Peyer's patch (tissue), 4 donors: Measurements from ENCODE around the gene CCDC144A.
"Not testable (repeated sequence)": the region's sequence is repeated elsewhere in the genome, so short reads cannot be mapped to it uniquely, and the experiment has no call there.

ENCODE experiments used
- POLR2A ChIP-seq, 2 donors: fragments of 450-650 bp; IDR thresholded peaks; one replicate each; pipeline ENCODE4 v1.5.1; 2017; ENCODE audit warnings: antibody characterized with exemption in 2 of 2, mild to moderate bottlenecking in 2 of 2, moderate library complexity in 2 of 2
- TF ChIP-seq, protein P1 (sequence below), 6 experiments: fragments of 450-650 bp in 4 of 6; fragments of 200-600 bp in 2 of 6; sonication (generic) in 1 of 6; IDR thresholded peaks; one replicate each; pipeline ENCODE4 v1.5.1; 2017 to 2019; ENCODE audit warnings: antibody characterized with exemption in 6 of 6, mild to moderate bottlenecking in 3 of 6, moderate library complexity in 1 of 6

DNA sequence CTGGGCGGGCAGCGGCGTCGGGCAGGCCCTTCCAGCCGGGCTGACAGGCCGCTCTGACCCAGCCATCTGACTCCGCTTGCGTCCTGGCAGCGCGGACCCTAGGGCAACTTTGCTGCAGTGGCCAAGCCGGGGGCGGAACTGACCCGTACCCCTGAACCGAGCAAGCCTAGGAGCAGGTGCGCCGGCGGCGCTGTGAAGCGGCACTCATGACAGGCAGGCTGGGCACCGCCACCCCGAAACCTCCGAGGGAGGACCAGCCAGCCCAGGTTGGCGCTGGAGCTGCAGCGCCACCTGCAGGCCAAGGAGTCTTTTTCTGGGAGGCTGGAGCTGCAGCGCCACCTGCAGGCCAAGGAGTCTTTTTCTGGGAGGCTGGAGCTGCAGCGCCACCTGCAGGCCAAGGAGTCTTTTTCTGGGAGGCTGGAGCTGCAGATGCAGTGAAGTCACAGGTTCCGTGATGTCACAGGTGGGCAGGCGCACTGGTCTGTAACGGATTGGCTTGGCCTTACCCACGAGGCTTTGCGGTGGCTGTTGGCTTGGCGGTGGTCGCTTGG lies at the start of gene CCDC144A:
- TF ChIP-seq, protein P1, sequence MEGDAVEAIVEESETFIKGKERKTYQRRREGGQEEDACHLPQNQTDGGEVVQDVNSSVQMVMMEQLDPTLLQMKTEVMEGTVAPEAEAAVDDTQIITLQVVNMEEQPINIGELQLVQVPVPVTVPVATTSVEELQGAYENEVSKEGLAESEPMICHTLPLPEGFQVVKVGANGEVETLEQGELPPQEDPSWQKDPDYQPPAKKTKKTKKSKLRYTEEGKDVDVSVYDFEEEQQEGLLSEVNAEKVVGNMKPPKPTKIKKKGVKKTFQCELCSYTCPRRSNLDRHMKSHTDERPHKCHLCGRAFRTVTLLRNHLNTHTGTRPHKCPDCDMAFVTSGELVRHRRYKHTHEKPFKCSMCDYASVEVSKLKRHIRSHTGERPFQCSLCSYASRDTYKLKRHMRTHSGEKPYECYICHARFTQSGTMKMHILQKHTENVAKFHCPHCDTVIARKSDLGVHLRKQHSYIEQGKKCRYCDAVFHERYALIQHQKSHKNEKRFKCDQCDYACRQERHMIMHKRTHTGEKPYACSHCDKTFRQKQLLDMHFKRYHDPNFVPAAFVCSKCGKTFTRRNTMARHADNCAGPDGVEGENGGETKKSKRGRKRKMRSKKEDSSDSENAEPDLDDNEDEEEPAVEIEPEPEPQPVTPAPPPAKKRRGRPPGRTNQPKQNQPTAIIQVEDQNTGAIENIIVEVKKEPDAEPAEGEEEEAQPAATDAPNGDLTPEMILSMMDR (IDR thresholded peaks at IDR 0.05) = peak in 5 of 6 experiments; percentile 5 to 73 (median 50)
- not testable (repeated sequence) for TF ChIP-seq POLR2A (IDR thresholded peaks at IDR 0.05)
